CD14-positive monocyte (primary cell): ENCODE measurements around the gene FAM241B. TPM values are rescaled to one million over a fixed set of nuclear protein-coding genes. Genes with fewer than 3 reads are reported as not detected.

Source experiments
- DNase-seq, 3 donors: peaks; one replicate each; pipeline ENCODE4 v3.0.0-alpha.2; 2011 to 2022
- H2AFZ ChIP-seq: 2 replicates; pipeline ENCODE4 v1.6.0; 2012; ENCODE audit warnings: mild to moderate bottlenecking, low read depth, low read length, inconsistent platforms; ENCODE audit not compliant: insufficient read depth, poor library complexity, severe bottlenecking
- H3K27ac ChIP-seq, 2 donors: 1 replicate in 1 of 2; 2 replicates in 1 of 2; pipeline ENCODE4 v1.5.1; 2012 to 2013; ENCODE audit warnings: low read length in 2 of 2, control low read depth in 1 of 2, inconsistent platforms in 1 of 2, low read depth in 1 of 2, mild to moderate bottlenecking in 1 of 2
- H3K27me3 ChIP-seq, 2 donors: one replicate each; pipeline versions ENCODE4 v1.6.0 to v1.6.1; 2011 to 2013; ENCODE audit warnings: low read length in 2 of 2; ENCODE audit not compliant: control insufficient read depth in 2 of 2, insufficient read depth in 2 of 2
- H3K36me3 ChIP-seq, 2 donors: replicated peaks in 1 of 2; 1 replicate in 1 of 2; 2 replicates in 1 of 2; pipeline versions ENCODE4 v1.5.1 to v1.6.1; 2012 to 2013; ENCODE audit warnings: low read length in 2 of 2, control low read depth in 1 of 2, inconsistent platforms in 1 of 2, mild to moderate bottlenecking in 1 of 2; ENCODE audit not compliant: insufficient read depth in 2 of 2, control insufficient read depth in 1 of 2
- H3K4me1 ChIP-seq, 2 donors: 1 replicate in 1 of 2; 2 replicates in 1 of 2; pipeline versions ENCODE4 v1.5.1 to v1.6.1; 2012 to 2013; ENCODE audit warnings: low read length in 2 of 2, control low read depth in 1 of 2, inconsistent platforms in 1 of 2, mild to moderate bottlenecking in 1 of 2, moderate library complexity in 1 of 2; ENCODE audit not compliant: insufficient read depth in 2 of 2, control insufficient read depth in 1 of 2
- H3K4me2 ChIP-seq: replicated peaks from 2 replicates; pipeline ENCODE3; 2012; ENCODE audit warnings: low read length, moderate library complexity, mild to moderate bottlenecking; ENCODE audit not compliant: poor library complexity, severe bottlenecking; ENCODE audit errors: extremely low read depth
- H3K4me3 ChIP-seq, 3 experiments: fragments of 200-600 bp in 1 of 3; sonication (generic) in 1 of 3; replicated peaks in 1 of 3; 1 replicate in 2 of 3; 2 replicates in 1 of 3; pipeline ENCODE4 v1.5.1; 2011 to 2013; ENCODE audit warnings: low read length in 3 of 3, mild to moderate bottlenecking in 3 of 3, control low read depth in 2 of 3, low read depth in 2 of 3, inconsistent platforms in 1 of 3, moderate library complexity in 1 of 3
- H3K79me2 ChIP-seq: 2 replicates; pipeline ENCODE4 v1.6.0; 2012; ENCODE audit warnings: mild to moderate bottlenecking, control low read depth, inconsistent platforms, low read length, moderate library complexity; ENCODE audit not compliant: insufficient read depth
- H3K9ac ChIP-seq: 2 replicates; pipeline ENCODE4 v1.6.0; 2017; ENCODE audit warnings: low read length, mild to moderate bottlenecking; ENCODE audit not compliant: insufficient read depth, poor library complexity, severe bottlenecking
- H3K9me3 ChIP-seq, 2 donors: replicated peaks in 1 of 2; 1 replicate in 1 of 2; 2 replicates in 1 of 2; pipeline versions ENCODE4 v1.5.1 to v1.6.1; 2012 to 2013; ENCODE audit warnings: low read length in 2 of 2, control low read depth in 1 of 2; ENCODE audit not compliant: control insufficient read depth in 1 of 2, insufficient read depth in 1 of 2
- H4K20me1 ChIP-seq: 2 replicates; pipeline ENCODE4 v1.6.0; 2012; ENCODE audit warnings: mild to moderate bottlenecking, low read length, control low read depth, moderate library complexity; ENCODE audit not compliant: insufficient read depth
- H3K27ac Mint-ChIP-seq, 7 donors: one replicate each; pipeline ENCODE4 v1.8.0; 2020; ENCODE audit warnings: mild to moderate bottlenecking in 7 of 7, mixed read lengths in 7 of 7, moderate library complexity in 6 of 7, inconsistent platforms in 2 of 7
- H3K27me3 Mint-ChIP-seq, 3 donors: one replicate each; pipeline ENCODE4 v1.8.0; 2021 to 2022; ENCODE audit warnings: low read depth in 3 of 3, mild to moderate bottlenecking in 3 of 3, mixed read lengths in 3 of 3, moderate library complexity in 3 of 3, inconsistent platforms in 1 of 3
- H3K36me3 Mint-ChIP-seq, 2 donors: one replicate each; pipeline ENCODE4 v1.8.0; 2020; ENCODE audit warnings: mixed read lengths in 2 of 2, inconsistent platforms in 1 of 2, mild to moderate bottlenecking in 1 of 2
- H3K4me1 Mint-ChIP-seq: one replicate; pipeline ENCODE4 v1.8.0; 2020; ENCODE audit warnings: mild to moderate bottlenecking, mixed read lengths
- H3K4me3 Mint-ChIP-seq, 2 donors: one replicate each; pipeline ENCODE4 v1.8.0; 2020; ENCODE audit warnings: mild to moderate bottlenecking in 2 of 2, mixed read lengths in 2 of 2, moderate library complexity in 1 of 2
- H3K9me3 Mint-ChIP-seq, 7 donors: one replicate each; pipeline ENCODE4 v1.8.0; 2020 to 2022; ENCODE audit warnings: mixed read lengths in 7 of 7, mild to moderate bottlenecking in 6 of 7, moderate library complexity in 6 of 7, inconsistent platforms in 2 of 7
- WGBS: methylation state at CpG from one replicate; pipeline ENCODE4 v1.1.5; 2013; ENCODE audit warnings: missing lambda C conversion rate; ENCODE audit not compliant: insufficient coverage; 5-methylcytosine and 5-hydroxymethylcytosine counted together
- intact Hi-C, 2 donors: fragments of 100-400 bp; cut with micrococcal nuclease; formaldehyde crosslinking; loops; one replicate each; pipeline versions ENCODE4 v1.15.0 to v1.15.1; 2023
- polyA plus RNA-seq, 3 donors: library from polyadenylated mRNA; depleted of rRNA in 1 of 3; unstranded in 2 of 3; stranded (reverse) in 1 of 3; fragments of 300-500 nt in 2 of 3; fragments of >200 nt in 1 of 3; fragmentation: Illumina TruSeq in 2 of 3; gene quantifications; 1 replicate in 2 of 3; 2 replicates in 1 of 3; pipeline ENCODE4 v1.2.3, GENCODE V29; 2012 to 2021
- TF ChIP-seq, protein P1 (sequence below): fragments of 200-600 bp; IDR thresholded peaks from one replicate; pipeline ENCODE4 v1.8.0; 2022; ENCODE audit warnings: antibody characterized with exemption, mild to moderate bottlenecking

Gene FAM241B
- polyA plus RNA-seq, 3 donors: not detected

DNA sequence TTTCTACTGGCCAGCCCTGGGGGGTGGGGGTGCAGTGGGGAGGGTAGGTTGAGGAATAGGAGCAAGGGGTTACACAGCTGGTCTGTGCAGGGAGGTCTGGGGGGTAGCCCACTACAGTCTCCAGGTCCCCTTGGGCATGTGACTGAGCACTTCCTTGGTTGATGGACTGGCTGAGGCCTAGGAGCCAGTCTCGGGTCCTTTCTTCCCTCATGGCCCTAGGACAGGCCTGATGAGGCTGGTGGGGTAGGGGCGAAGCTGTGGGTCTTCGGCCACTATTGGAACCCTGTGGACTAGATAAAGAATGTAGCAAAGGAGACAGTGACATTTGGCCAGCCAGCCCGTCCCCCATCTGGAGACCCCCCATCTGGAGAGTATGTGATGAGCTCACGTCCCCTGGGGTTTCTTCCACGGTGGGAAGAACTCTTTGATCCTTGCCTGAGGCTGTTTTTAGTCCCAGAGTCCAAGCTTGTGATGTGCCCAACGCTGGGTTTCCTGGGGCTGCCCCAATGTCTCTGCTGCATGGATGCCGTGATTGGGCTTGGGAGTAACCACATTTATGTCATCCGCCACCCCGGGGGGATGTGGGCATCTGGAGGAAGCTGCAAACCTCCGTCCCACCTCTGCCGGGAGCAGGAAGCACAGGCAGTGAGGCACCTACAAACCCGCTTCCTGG, 20.7 kb downstream of the FAM241B start:
- H2AFZ ChIP-seq: no peak overlapping the region
- intact Hi-C loops: no loop called here
- H3K27me3 ChIP-seq: no peaks in the 10 kb centered on the region
- no peak overlapping the region for H3K4me2 ChIP-seq
- H4K20me1 ChIP-seq: no peaks in the 10 kb centered on the region
- no peak overlapping the region for H3K4me3 ChIP-seq
- H3K27ac ChIP-seq: no peak overlapping the region
- no peaks in the 10 kb centered on the region for H3K79me2 ChIP-seq
- no peaks in the 10 kb centered on the region for H3K36me3 ChIP-seq
- H3K27ac Mint-ChIP-seq: no peak overlapping the region
- 36% methylated on average over 10 of the region's 13 CpGs for WGBS
- H3K9me3 Mint-ChIP-seq: peaks cover 0 to 9% (median 6%) of the 10 kb centered on the region in 7 donors
- no peaks in the 10 kb centered on the region for H3K4me1 ChIP-seq
- H3K9ac ChIP-seq: no peak overlapping the region
- no peaks in the 10 kb centered on the region for H3K36me3 Mint-ChIP-seq
- DNase-seq: peak in 1 of 3 donors; percentile 14
- no peak overlapping the region for H3K4me3 Mint-ChIP-seq
- peaks cover 4 to 15% (median 10%) of the 10 kb centered on the region in 3 donors for H3K27me3 Mint-ChIP-seq
- H3K4me1 Mint-ChIP-seq: peaks cover 2% of the 10 kb centered on the region
- TF ChIP-seq, protein P1, sequence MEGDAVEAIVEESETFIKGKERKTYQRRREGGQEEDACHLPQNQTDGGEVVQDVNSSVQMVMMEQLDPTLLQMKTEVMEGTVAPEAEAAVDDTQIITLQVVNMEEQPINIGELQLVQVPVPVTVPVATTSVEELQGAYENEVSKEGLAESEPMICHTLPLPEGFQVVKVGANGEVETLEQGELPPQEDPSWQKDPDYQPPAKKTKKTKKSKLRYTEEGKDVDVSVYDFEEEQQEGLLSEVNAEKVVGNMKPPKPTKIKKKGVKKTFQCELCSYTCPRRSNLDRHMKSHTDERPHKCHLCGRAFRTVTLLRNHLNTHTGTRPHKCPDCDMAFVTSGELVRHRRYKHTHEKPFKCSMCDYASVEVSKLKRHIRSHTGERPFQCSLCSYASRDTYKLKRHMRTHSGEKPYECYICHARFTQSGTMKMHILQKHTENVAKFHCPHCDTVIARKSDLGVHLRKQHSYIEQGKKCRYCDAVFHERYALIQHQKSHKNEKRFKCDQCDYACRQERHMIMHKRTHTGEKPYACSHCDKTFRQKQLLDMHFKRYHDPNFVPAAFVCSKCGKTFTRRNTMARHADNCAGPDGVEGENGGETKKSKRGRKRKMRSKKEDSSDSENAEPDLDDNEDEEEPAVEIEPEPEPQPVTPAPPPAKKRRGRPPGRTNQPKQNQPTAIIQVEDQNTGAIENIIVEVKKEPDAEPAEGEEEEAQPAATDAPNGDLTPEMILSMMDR: no peak
- H3K9me3 ChIP-seq: peaks cover 0 to 7% of the 10 kb centered on the region in 2 donors

DNA sequence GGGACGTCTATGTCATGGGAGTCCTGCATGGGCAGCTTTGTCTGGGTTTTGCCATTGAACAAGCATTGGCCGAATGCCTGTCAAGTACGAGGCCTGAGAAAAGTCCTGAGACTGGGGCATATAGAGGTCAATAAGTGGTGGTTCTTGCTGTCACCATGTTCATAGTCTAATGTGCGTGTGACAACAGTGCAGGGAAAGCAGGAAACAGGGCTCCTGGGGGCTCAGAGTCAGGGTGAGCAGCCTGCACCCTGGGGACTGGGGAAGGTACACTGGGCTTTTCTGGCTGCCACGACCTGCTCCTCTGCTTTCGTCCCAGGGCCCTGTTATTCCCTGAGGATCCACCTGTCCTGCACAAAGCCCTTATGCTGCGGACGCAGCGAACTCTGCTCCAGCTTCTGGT, 21.3 kb downstream of the FAM241B start:
- Histone ChIP-seq H2AFZ (no peak overlapping the region), H3K9me3 (peaks cover 0 to 7% of the 10 kb centered on the region in 2 donors), H4K20me1 (no peaks in the 10 kb centered on the region), H3K9ac (no peak overlapping the region), H3K27ac (no peak overlapping the region), H3K4me1 (no peaks in the 10 kb centered on the region), H3K27me3 (no peaks in the 10 kb centered on the region), H3K4me3 (no peak overlapping the region), H3K79me2 (no peaks in the 10 kb centered on the region), H3K36me3 (no peaks in the 10 kb centered on the region), H3K4me2 (no peak overlapping the region)
- Mint-ChIP-seq H3K27me3 (peaks cover 2 to 15% (median 10%) of the 10 kb centered on the region in 3 donors), H3K9me3 (peaks cover 0 to 9% (median 6%) of the 10 kb centered on the region in 7 donors), H3K4me1 (peaks cover 2% of the 10 kb centered on the region), H3K27ac (no peak overlapping the region), H3K36me3 (no peaks in the 10 kb centered on the region), H3K4me3 (no peak overlapping the region)
- TF ChIP-seq, protein P1: no peak
- DNase-seq: no peak
- 59% methylated on average over 6 of the region's 9 CpGs for WGBS
- intact Hi-C loops: no loop called here
